WTC11 (cell line): Measurements from ENCODE around the gene CEP85L.

Source experiments
- ARID4B ChIP-seq: sonication (generic); formaldehyde crosslinking; IDR thresholded peaks from 2 replicates; pipeline ENCODE4 v1.8.0; 2023; ENCODE audit warnings: missing genetic modification reagents, mild to moderate bottlenecking, borderline replicate concordance
- ATF3 ChIP-seq: sonication (generic); formaldehyde crosslinking; conservative IDR thresholded peaks from 2 replicates; pipeline ENCODE4 v1.8.1; 2022; ENCODE audit warnings: mild to moderate bottlenecking, missing genetic modification reagents
- CTCF ChIP-seq: fragments of 200-600 bp; IDR thresholded peaks from 2 replicates; pipeline ENCODE4 v1.8.0; 2022; ENCODE audit warnings: antibody characterized with exemption
- ELF4 ChIP-seq: sonication (generic); formaldehyde crosslinking; IDR thresholded peaks from 2 replicates; pipeline ENCODE4 v1.8.1; 2022; ENCODE audit warnings: low read depth, mild to moderate bottlenecking, moderate library complexity, missing genetic modification reagents
- GABPB1 ChIP-seq: sonication (generic); formaldehyde crosslinking; IDR thresholded peaks from 2 replicates; pipeline ENCODE4 v1.8.1; 2023; ENCODE audit warnings: mild to moderate bottlenecking, missing genetic modification reagents
- HMGXB4 ChIP-seq: sonication (generic); formaldehyde crosslinking; IDR thresholded peaks from 2 replicates; pipeline ENCODE4 v1.8.1; 2023; ENCODE audit warnings: mild to moderate bottlenecking, moderate library complexity, missing genetic modification reagents
- JUN ChIP-seq: sonication (generic); formaldehyde crosslinking; IDR thresholded peaks from 2 replicates; pipeline ENCODE4 v1.8.0; 2023; ENCODE audit warnings: mild to moderate bottlenecking, missing genetic modification reagents
- NR1H2 ChIP-seq: sonication (generic); formaldehyde crosslinking; IDR thresholded peaks from 2 replicates; pipeline ENCODE4 v1.9.0; 2021; ENCODE audit warnings: mild to moderate bottlenecking, moderate library complexity, missing genetic modification reagents
- SMAD3 ChIP-seq: sonication (generic); formaldehyde crosslinking; IDR thresholded peaks from 2 replicates; pipeline ENCODE4 v1.8.0; 2022; ENCODE audit warnings: missing genetic modification reagents, mild to moderate bottlenecking, borderline replicate concordance
- USF2 ChIP-seq: sonication (generic); formaldehyde crosslinking; IDR thresholded peaks from 2 replicates; pipeline ENCODE4 v1.8.1; 2023; ENCODE audit warnings: mild to moderate bottlenecking, missing genetic modification reagents, moderate library complexity

- TF ChIP-seq USF2 (CRISPR knock-in tag) (no peak), NR1H2 (CRISPR knock-in tag) (no peak), JUN (CRISPR knock-in tag) (no peak), GABPB1 (CRISPR knock-in tag) (no peak), CTCF (no peak), SMAD3 (CRISPR knock-in tag) (no peak), ARID4B (no peak), ATF3 (CRISPR knock-in tag) (no peak), HMGXB4 (CRISPR knock-in tag) (no peak), ELF4 (CRISPR knock-in tag) (no peak)
Measured at GRCh38 chr6:118544105-118544504, 107.3 kb downstream of the CEP85L start.
